A549 (cell line): ENCODE results near the gene TMSB15A. TPM values are rescaled to one million over a fixed set of nuclear protein-coding genes. Genes with fewer than 3 reads are reported as not detected.

Source experiments
- ATAC-seq, 2 experiments: fragments of 200-7000 bp in 1 of 2; fragments of >200 bp in 1 of 2; cut with Nextera tagmentation in 1 of 2; cut with Tn5 transposase in 1 of 2; 3 replicates each; pipeline versions ENCODE4 v1.8.0 to v1.9.1; 2018 to 2020; ENCODE audit warnings: mild to moderate bottlenecking in 1 of 2, moderate library complexity in 1 of 2
- CTCF ChIA-PET: fragments of 300-600 bp; sonication (Branson Sonifier 250); formaldehyde crosslinking; extraction: SDS; loops from one replicate; lab custom pipeline; 2021; ENCODE audit warnings: antibody characterized with exemption, inconsistent platforms; lab: Yijun Ruan, JAX
- POLR2A ChIA-PET: fragments of 350-600 bp; formaldehyde crosslinking; extraction: SDS; loops from one replicate; lab custom pipeline; 2021; ENCODE audit warnings: antibody characterized with exemption, inconsistent platforms; lab: Yijun Ruan, JAX
- DNase-seq, 2 experiments: peaks; one replicate each; pipeline versions ENCODE4 v3.0.0 to v3.0.0-alpha.2; 2011 to 2016; ENCODE audit warnings: low read depth in 1 of 2, low spot score in 1 of 2
- FAIRE-seq: peaks from 2 replicates; lab custom pipeline; 2011; peaks lifted over from hg19 to GRCh38; lab: Jason Lieb, UNC
- H3K27ac ChIP-seq, 2 experiments: fragments of >200 bp; sonication (Bioruptor Twin); formaldehyde crosslinking; 3 replicates each; pipeline ENCODE4 v1.5.1; 2016 to 2017
- H3K4me1 ChIP-seq: fragments of >200 bp; sonication (Bioruptor Twin); formaldehyde crosslinking; 3 replicates; pipeline ENCODE4 v1.6.1; 2016
- H3K4me2 ChIP-seq: fragments of >200 bp; sonication (Bioruptor Twin); formaldehyde crosslinking; 3 replicates; pipeline ENCODE4 v1.6.1; 2016
- H3K4me3 ChIP-seq: fragments of >200 bp; sonication (Bioruptor Twin); formaldehyde crosslinking; 3 replicates; pipeline ENCODE4 v1.5.1; 2016
- H3K9me3 ChIP-seq: fragments of >200 bp; sonication (Bioruptor Twin); formaldehyde crosslinking; 3 replicates; pipeline ENCODE4 v1.6.1; 2016
- BCL3 ChIP-seq: fragments of >200 bp; sonication (Bioruptor Twin); formaldehyde crosslinking; IDR thresholded peaks from 3 replicates; pipeline ENCODE4 v1.6.1; 2016
- CBX8 ChIP-seq: fragments of 200-600 bp; sonication (generic); IDR thresholded peaks from 2 replicates; pipeline ENCODE4 v1.6.1; 2016
- CHD4 ChIP-seq: fragments of 200-600 bp; sonication (generic); IDR thresholded peaks from 2 replicates; pipeline ENCODE4 v1.6.1; 2016; ENCODE audit warnings: antibody characterized with exemption, mild to moderate bottlenecking, borderline replicate concordance
- EHF ChIP-seq: fragments of 250-450 bp; sonication (Bioruptor Pico); IDR thresholded peaks from 2 replicates; pipeline ENCODE4 v1.5.0; 2020; ENCODE audit warnings: mild to moderate bottlenecking
- EP300 ChIP-seq, 2 experiments: fragments of >200 bp; sonication (Bioruptor Twin); formaldehyde crosslinking; IDR thresholded peaks; 2 replicates in 1 of 2; 3 replicates in 1 of 2; pipeline ENCODE4 v1.6.1; 2016 to 2017
- FOSL2 ChIP-seq, 2 experiments: fragments of 450-650 bp in 1 of 2; fragments of >200 bp in 1 of 2; sonication (Bioruptor Twin) in 1 of 2; formaldehyde crosslinking; IDR thresholded peaks; 2 replicates each; pipeline versions ENCODE4 v1.5.0 to v1.6.1; 2016 to 2020; ENCODE audit warnings: mild to moderate bottlenecking in 1 of 2, moderate library complexity in 1 of 2
- FOXS1 ChIP-seq: fragments of 250-450 bp; sonication (Bioruptor Pico); IDR thresholded peaks from 2 replicates; pipeline ENCODE4 v1.5.0; 2020; ENCODE audit warnings: mild to moderate bottlenecking, moderate library complexity
- HDAC2 ChIP-seq: fragments of 200-600 bp; sonication (generic); IDR thresholded peaks from 2 replicates; pipeline ENCODE4 v1.6.1; 2016
- HEYL ChIP-seq: fragments of 250-450 bp; sonication (Bioruptor Pico); IDR thresholded peaks from 2 replicates; pipeline ENCODE4 v1.8.0; 2021; ENCODE audit warnings: mild to moderate bottlenecking, moderate library complexity
- HOXA7 ChIP-seq: fragments of 250-450 bp; sonication (Bioruptor Pico); IDR thresholded peaks from 2 replicates; pipeline ENCODE4 v1.5.0; 2020; ENCODE audit warnings: mild to moderate bottlenecking, moderate library complexity
- HOXB5 ChIP-seq: fragments of 250-450 bp; sonication (Bioruptor Pico); IDR thresholded peaks from 2 replicates; pipeline ENCODE4 v1.5.0; 2020; ENCODE audit warnings: mild to moderate bottlenecking, moderate library complexity
- JUN ChIP-seq, 2 experiments: fragments of >200 bp; sonication (Bioruptor Twin); formaldehyde crosslinking; IDR thresholded peaks; 2 replicates in 1 of 2; 3 replicates in 1 of 2; pipeline ENCODE4 v1.6.1; 2016 to 2017
- KDM1A ChIP-seq: fragments of 200-600 bp; sonication (generic); IDR thresholded peaks from 2 replicates; pipeline ENCODE4 v1.6.1; 2016; ENCODE audit warnings: low read depth, mild to moderate bottlenecking
- MAFK ChIP-seq: fragments of 450-650 bp; IDR thresholded peaks from 2 replicates; pipeline ENCODE4 v1.6.1; 2014; ENCODE audit not compliant: partially characterized antibody
- MAZ ChIP-seq: fragments of 150-350 bp; IDR thresholded peaks from 2 replicates; pipeline ENCODE4 v1.6.1; 2014; ENCODE audit warnings: antibody characterized with exemption, low read depth, low read length, borderline replicate concordance
- MYC ChIP-seq: IDR thresholded peaks from 2 replicates; pipeline ENCODE4 v1.6.1; 2012; ENCODE audit warnings: mild to moderate bottlenecking, inconsistent platforms, low read length, improper control_type of control experiment, borderline replicate concordance
- NPAS2 ChIP-seq: fragments of 250-450 bp; sonication (Bioruptor Pico); IDR thresholded peaks from 2 replicates; pipeline ENCODE4 v1.8.0; 2022; ENCODE audit warnings: mild to moderate bottlenecking, moderate library complexity, borderline replicate concordance
- PHF8 ChIP-seq: fragments of 200-600 bp; sonication (generic); IDR thresholded peaks from 2 replicates; pipeline ENCODE4 v1.6.1; 2016; ENCODE audit warnings: low read depth, mild to moderate bottlenecking, antibody characterized with exemption, moderate library complexity, borderline replicate concordance
- POLR2A ChIP-seq: IDR thresholded peaks from 2 replicates; pipeline ENCODE4 v1.6.1; 2012; ENCODE audit warnings: mild to moderate bottlenecking, low read length
- POLR2AphosphoS2 ChIP-seq: conservative IDR thresholded peaks from 2 replicates; pipeline ENCODE4 v1.6.1; 2012; ENCODE audit warnings: low read length, improper control_type of control experiment, inconsistent platforms
- RAD21 ChIP-seq, 2 experiments: fragments of >200 bp in 1 of 2; sonication (Bioruptor Twin) in 1 of 2; formaldehyde crosslinking in 1 of 2; IDR thresholded peaks in 1 of 2; conservative IDR thresholded peaks in 1 of 2; 2 replicates in 1 of 2; 3 replicates in 1 of 2; pipeline ENCODE4 v1.6.1; 2012 to 2018; ENCODE audit warnings: inconsistent platforms in 1 of 2
- RARB ChIP-seq: fragments of 250-450 bp; sonication (Bioruptor Pico); IDR thresholded peaks from 2 replicates; pipeline ENCODE4 v1.8.0; 2021; ENCODE audit warnings: mild to moderate bottlenecking, moderate library complexity
- REST ChIP-seq: fragments of 200-600 bp; sonication (generic); IDR thresholded peaks from 2 replicates; pipeline ENCODE4 v1.6.1; 2016; ENCODE audit warnings: antibody characterized with exemption, mild to moderate bottlenecking, moderate library complexity
- RFX5 ChIP-seq: fragments of 450-650 bp; IDR thresholded peaks from 2 replicates; pipeline ENCODE4 v1.7.1; 2014; ENCODE audit warnings: antibody characterized with exemption, mild to moderate bottlenecking, moderate library complexity
- SREBF2 ChIP-seq: fragments of 450-650 bp; IDR thresholded peaks from 2 replicates; pipeline ENCODE4 v1.6.1; 2014; ENCODE audit warnings: mild to moderate bottlenecking, moderate library complexity
- ZFP36 ChIP-seq: fragments of 450-650 bp; IDR thresholded peaks from 2 replicates; pipeline ENCODE4 v1.6.1; 2014; ENCODE audit warnings: borderline replicate concordance; ENCODE audit not compliant: partially characterized antibody
- ZSCAN20 ChIP-seq: fragments of 250-450 bp; sonication (Bioruptor Pico); IDR thresholded peaks from 2 replicates; pipeline ENCODE4 v1.8.0; 2022; ENCODE audit warnings: mild to moderate bottlenecking, moderate library complexity
- WGBS: methylation state at CpG from one replicate; pipeline ENCODE4 v1.1.6; 2017; ENCODE audit errors: missing lambda C conversion rate; 5-methylcytosine and 5-hydroxymethylcytosine counted together
- polyA plus RNA-seq, 4 experiments: library from polyadenylated mRNA; depleted of rRNA in 3 of 4; stranded (reverse); fragments of >200 nt; fragmentation: RNase III in 1 of 4; extraction: RNeasy Plus Mini Kit Qiagen cat#74134 plus additional on column Dnase treatment in 1 of 4; gene quantifications; 2 replicates in 3 of 4; 3 replicates in 1 of 4; pipeline ENCODE4 v1.2.3, GENCODE V29; 2011 to 2017
- TF ChIP-seq, protein P1 (sequence below): IDR thresholded peaks from 2 replicates; pipeline ENCODE4 v1.6.1; 2012
- TF ChIP-seq, protein P2 (sequence below): IDR thresholded peaks from 2 replicates; pipeline ENCODE4 v1.6.1; 2012

The TMSB15A gene
- polyA plus RNA-seq, 2 of the 4 experiments (the other 2 are of a cell fraction), result 0.48 to 1.2 TPM

DNA sequence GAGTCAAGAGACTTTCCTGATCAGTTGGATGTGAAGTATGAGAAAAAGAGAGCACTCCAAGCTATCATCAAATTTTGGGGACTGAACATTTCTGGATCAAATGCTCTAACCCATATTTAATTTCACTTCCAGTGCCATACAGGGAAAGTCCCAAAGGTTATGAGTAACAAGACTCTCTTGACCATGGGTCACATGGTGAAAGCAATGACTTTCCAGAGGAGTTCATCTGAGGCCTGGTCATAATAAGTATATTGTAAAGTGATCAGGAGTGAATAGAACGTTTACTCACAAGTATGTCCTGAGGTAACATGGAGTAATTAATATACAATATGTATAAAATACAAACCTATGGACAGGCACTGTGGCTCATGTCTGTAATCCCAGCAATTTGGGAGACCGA, 42.1 kb upstream of the TMSB15A start:
- no peak for TF ChIP-seq ZFP36
- no peak for TF ChIP-seq FOSL2 (IDR thresholded peaks at IDR 0.05)
- no peak for TF ChIP-seq FOSL2 (CRISPR knock-in tag; IDR thresholded peaks at IDR 0.05)
- no peak for TF ChIP-seq CBX8
- TF ChIP-seq, protein P1, sequence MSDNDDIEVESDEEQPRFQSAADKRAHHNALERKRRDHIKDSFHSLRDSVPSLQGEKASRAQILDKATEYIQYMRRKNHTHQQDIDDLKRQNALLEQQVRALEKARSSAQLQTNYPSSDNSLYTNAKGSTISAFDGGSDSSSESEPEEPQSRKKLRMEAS, result no peak
- TF ChIP-seq NPAS2, result no peak
- no peak for TF ChIP-seq MYC
- no peak for TF ChIP-seq SREBF2
- TF ChIP-seq KDM1A, result no peak
- TF ChIP-seq ZSCAN20 (CRISPR knock-in tag), result no peak
- no peak for TF ChIP-seq HOXA7
- no peak for TF ChIP-seq HOXB5 (CRISPR knock-in tag)
- no peak for TF ChIP-seq RFX5
- no peak for TF ChIP-seq MAZ
- Histone ChIP-seq H3K4me3 (no peak overlapping the region), H3K4me1 (no peaks in the 10 kb centered on the region), H3K9me3 (no peaks in the 10 kb centered on the region), H3K4me2 (no peak overlapping the region), H3K27ac (no peak overlapping the region)
- CTCF ChIA-PET, result no interaction called here
- no peak for ATAC-seq
- DNase-seq, result no peak
- peak; percentile 39 for FAIRE-seq
- POLR2A ChIA-PET, result no interaction called here
- WGBS, result 3% methylated on average over 2 of the region's 2 CpGs

DNA sequence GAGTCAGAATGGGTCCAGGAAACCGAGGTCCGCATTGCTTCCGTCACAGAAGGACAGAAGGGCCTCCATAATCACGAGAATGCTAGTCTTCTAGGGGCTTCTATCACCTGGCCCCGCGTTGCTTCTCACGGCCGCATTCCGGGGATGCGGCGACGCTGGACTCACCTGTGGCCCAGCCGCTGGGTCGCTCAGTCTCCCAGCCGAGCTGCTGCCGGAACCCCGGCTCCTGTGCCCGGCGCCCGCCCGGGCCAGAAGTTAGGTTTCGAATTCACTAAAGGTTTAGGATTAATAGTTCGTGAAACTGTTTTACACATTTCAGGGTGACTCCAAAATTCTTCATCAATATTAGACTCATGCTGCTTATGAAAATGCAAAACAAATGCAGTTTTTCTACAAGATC, 31.7 kb upstream of the TMSB15A start:
- ATAC-seq (no peak), DNase-seq (no peak), FAIRE-seq (peak; percentile 88)
- Histone ChIP-seq H3K4me2 (no peak overlapping the region), H3K4me3 (no peak overlapping the region), H3K9me3 (no peaks in the 10 kb centered on the region), H3K27ac (no peak overlapping the region), H3K4me1 (no peaks in the 10 kb centered on the region)
- ChIA-PET POLR2A (no interaction called here), CTCF (no interaction called here)
- TF ChIP-seq MAFK (no peak), MAZ (no peak)
- 77% methylated on average over 21 of the region's 23 CpGs for WGBS

- no peak for ATAC-seq
- 47% methylated on average over 24 of the region's 35 CpGs for WGBS
- no peaks in the 10 kb centered on the region for H3K4me1 ChIP-seq
- no peaks in the 10 kb centered on the region for H3K9me3 ChIP-seq
- DNase-seq, result no peak
- no peak overlapping the region for H3K27ac ChIP-seq
- TF ChIP-seq CHD4, result no peak
- TF ChIP-seq HDAC2, result no peak
- TF ChIP-seq, protein P2, sequence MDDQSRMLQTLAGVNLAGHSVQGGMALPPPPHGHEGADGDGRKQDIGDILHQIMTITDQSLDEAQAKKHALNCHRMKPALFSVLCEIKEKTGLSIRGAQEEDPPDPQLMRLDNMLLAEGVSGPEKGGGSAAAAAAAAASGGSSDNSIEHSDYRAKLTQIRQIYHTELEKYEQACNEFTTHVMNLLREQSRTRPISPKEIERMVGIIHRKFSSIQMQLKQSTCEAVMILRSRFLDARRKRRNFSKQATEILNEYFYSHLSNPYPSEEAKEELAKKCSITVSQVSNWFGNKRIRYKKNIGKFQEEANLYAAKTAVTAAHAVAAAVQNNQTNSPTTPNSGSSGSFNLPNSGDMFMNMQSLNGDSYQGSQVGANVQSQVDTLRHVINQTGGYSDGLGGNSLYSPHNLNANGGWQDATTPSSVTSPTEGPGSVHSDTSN, result no peak
- no peak for TF ChIP-seq FOXS1 (CRISPR knock-in tag)
- no peak for TF ChIP-seq PHF8
- no peak for TF ChIP-seq KDM1A
- no peak for TF ChIP-seq RAD21 (conservative IDR thresholded peaks at IDR 0.05 in 1 of 2, IDR thresholded peaks at IDR 0.05 in 1 of 2)
- no peak for TF ChIP-seq HEYL (CRISPR knock-in tag)
- TF ChIP-seq RARB, result no peak
- no peak for TF ChIP-seq EP300 (IDR thresholded peaks at IDR 0.05)
- no peak for TF ChIP-seq ZFP36
- no peak for TF ChIP-seq POLR2A
- TF ChIP-seq ZSCAN20 (CRISPR knock-in tag), result no peak
- no peak for TF ChIP-seq BCL3
- no peak for TF ChIP-seq POLR2AphosphoS2
- no peak for TF ChIP-seq REST
- TF ChIP-seq NPAS2, result no peak
- no peak for TF ChIP-seq EHF (CRISPR knock-in tag)
- no peak for TF ChIP-seq FOSL2 (IDR thresholded peaks at IDR 0.05)
- no peak for TF ChIP-seq FOSL2 (CRISPR knock-in tag; IDR thresholded peaks at IDR 0.05)
- TF ChIP-seq JUN (IDR thresholded peaks at IDR 0.05), result no peak
- TF ChIP-seq, all 56 proteins: peak for 0
- FAIRE-seq, result no peak
- ChIA-PET POLR2A (no interaction called here), CTCF (no interaction called here)
- no peak overlapping the region for H3K4me3 ChIP-seq
- no peak overlapping the region for H3K4me2 ChIP-seq
Observed at GRCh38 chrX:102546828-102547493, 30.4 kb upstream of the TMSB15A start.
